Neural progenitor cell (in vitro differentiated cells): ENCODE measurements around the gene NFKBIA.
"Not testable (repeated sequence)": the region's sequence is repeated elsewhere in the genome, so short reads cannot be mapped to it uniquely, and the experiment has no call there.

Experiments used
- EZH2 ChIP-seq: fragments of 200-600 bp; sonication (generic); IDR thresholded peaks from 2 replicates; pipeline ENCODE4 v1.6.1; 2017; ENCODE audit warnings: antibody characterized with exemption, mild to moderate bottlenecking, moderate library complexity
- TF ChIP-seq, protein P1 (sequence below): fragments of 200-600 bp; sonication (generic); IDR thresholded peaks from 2 replicates; pipeline ENCODE4 v1.5.1; 2017; ENCODE audit warnings: antibody characterized with exemption, mild to moderate bottlenecking

DNA sequence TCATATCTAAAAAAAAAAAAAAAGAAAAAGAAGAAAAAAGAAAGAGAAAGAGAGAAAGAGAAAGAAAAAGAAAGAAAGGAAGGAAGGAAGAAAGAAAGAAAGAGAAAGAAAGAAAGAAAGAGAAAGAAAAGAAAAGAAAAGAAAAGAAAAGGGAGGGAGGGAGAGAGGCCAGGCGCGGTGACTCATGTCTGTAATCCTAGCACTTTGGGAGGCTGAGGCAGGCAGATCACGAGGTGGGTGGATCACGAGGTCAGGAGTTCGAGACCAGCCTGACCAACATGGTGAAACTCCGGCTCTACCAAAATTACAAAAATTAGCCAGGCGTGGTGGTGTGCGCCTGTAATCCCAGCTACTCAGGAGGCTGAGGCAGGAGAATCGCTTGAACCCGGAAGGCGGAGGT is 31.3 kb downstream of the NFKBIA start:
- TF ChIP-seq, protein P1, sequence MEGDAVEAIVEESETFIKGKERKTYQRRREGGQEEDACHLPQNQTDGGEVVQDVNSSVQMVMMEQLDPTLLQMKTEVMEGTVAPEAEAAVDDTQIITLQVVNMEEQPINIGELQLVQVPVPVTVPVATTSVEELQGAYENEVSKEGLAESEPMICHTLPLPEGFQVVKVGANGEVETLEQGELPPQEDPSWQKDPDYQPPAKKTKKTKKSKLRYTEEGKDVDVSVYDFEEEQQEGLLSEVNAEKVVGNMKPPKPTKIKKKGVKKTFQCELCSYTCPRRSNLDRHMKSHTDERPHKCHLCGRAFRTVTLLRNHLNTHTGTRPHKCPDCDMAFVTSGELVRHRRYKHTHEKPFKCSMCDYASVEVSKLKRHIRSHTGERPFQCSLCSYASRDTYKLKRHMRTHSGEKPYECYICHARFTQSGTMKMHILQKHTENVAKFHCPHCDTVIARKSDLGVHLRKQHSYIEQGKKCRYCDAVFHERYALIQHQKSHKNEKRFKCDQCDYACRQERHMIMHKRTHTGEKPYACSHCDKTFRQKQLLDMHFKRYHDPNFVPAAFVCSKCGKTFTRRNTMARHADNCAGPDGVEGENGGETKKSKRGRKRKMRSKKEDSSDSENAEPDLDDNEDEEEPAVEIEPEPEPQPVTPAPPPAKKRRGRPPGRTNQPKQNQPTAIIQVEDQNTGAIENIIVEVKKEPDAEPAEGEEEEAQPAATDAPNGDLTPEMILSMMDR, result not testable (repeated sequence)
- not testable (repeated sequence) for TF ChIP-seq EZH2
